Astrocyte (in vitro differentiated cells and primary cell): Measurements from ENCODE around the gene EIF3F. TPM values are rescaled to one million over a fixed set of nuclear protein-coding genes. Genes with fewer than 3 reads are reported as not detected.

Experiments used
- DNase-seq: peaks from one replicate; pipeline ENCODE4 v3.0.0-alpha.2; 2010; ENCODE audit warnings: low read depth
- FAIRE-seq: peaks from 2 replicates; lab custom pipeline; 2011; peaks lifted over from hg19 to GRCh38; lab: Jason Lieb, UNC
- H2AFZ ChIP-seq: 2 replicates; pipeline ENCODE4 v1.6.0; 2012; ENCODE audit warnings: low read depth, low read length, inconsistent platforms
- H3K27ac ChIP-seq: 2 replicates; pipeline ENCODE4 v1.5.1; 2011; ENCODE audit warnings: low read depth, low read length, inconsistent platforms
- H3K27me3 ChIP-seq: 2 replicates; pipeline ENCODE4 v1.6.0; 2011; ENCODE audit warnings: low read length, inconsistent platforms; ENCODE audit not compliant: insufficient read depth
- H3K36me3 ChIP-seq: 2 replicates; pipeline ENCODE4 v1.5.1; 2011; ENCODE audit warnings: low read length, inconsistent platforms; ENCODE audit not compliant: insufficient read depth
- H3K4me1 ChIP-seq: 2 replicates; pipeline ENCODE4 v1.5.1; 2011; ENCODE audit warnings: low read length, inconsistent platforms; ENCODE audit not compliant: insufficient read depth
- H3K4me2 ChIP-seq: 2 replicates; pipeline ENCODE4 v1.6.0; 2012; ENCODE audit warnings: low read length, inconsistent platforms
- H3K4me3 ChIP-seq: 2 replicates; pipeline ENCODE4 v1.5.1; 2011; ENCODE audit warnings: low read depth, mild to moderate bottlenecking, low read length, inconsistent platforms; ENCODE audit not compliant: insufficient read depth
- H3K79me2 ChIP-seq: 2 replicates; pipeline ENCODE4 v1.6.0; 2012; ENCODE audit warnings: mild to moderate bottlenecking, low read length, inconsistent platforms; ENCODE audit not compliant: insufficient read depth
- H3K9ac ChIP-seq: 2 replicates; pipeline ENCODE4 v1.6.0; 2012; ENCODE audit warnings: mild to moderate bottlenecking, low read length, inconsistent platforms
- H3K9me3 ChIP-seq: 2 replicates; pipeline ENCODE4 v1.5.1; 2012; ENCODE audit warnings: low read depth, mild to moderate bottlenecking, low read length, inconsistent platforms; ENCODE audit not compliant: insufficient read depth
- H4K20me1 ChIP-seq: 2 replicates; pipeline ENCODE4 v1.6.0; 2012; ENCODE audit warnings: low read length, inconsistent platforms; ENCODE audit not compliant: insufficient read depth
- H3K27ac Mint-ChIP-seq: one replicate; pipeline ENCODE4 v1.8.0; 2021; ENCODE audit warnings: mild to moderate bottlenecking, mixed read lengths; ENCODE audit not compliant: unreplicated experiment
- H3K27me3 Mint-ChIP-seq: one replicate; pipeline ENCODE4 v1.8.0; 2021; ENCODE audit warnings: low read depth, mixed read lengths; ENCODE audit not compliant: unreplicated experiment
- H3K36me3 Mint-ChIP-seq: one replicate; pipeline ENCODE4 v1.8.0; 2021; ENCODE audit warnings: low read depth, mixed read lengths; ENCODE audit not compliant: unreplicated experiment
- H3K4me1 Mint-ChIP-seq: one replicate; pipeline ENCODE4 v1.8.0; 2021; ENCODE audit warnings: low read depth, mixed read lengths; ENCODE audit not compliant: unreplicated experiment
- H3K4me3 Mint-ChIP-seq: one replicate; pipeline ENCODE4 v1.8.0; 2021; ENCODE audit warnings: mild to moderate bottlenecking, moderate library complexity, mixed read lengths; ENCODE audit not compliant: unreplicated experiment
- H3K9me3 Mint-ChIP-seq: one replicate; pipeline ENCODE4 v1.8.0; 2021; ENCODE audit warnings: mild to moderate bottlenecking, mixed read lengths; ENCODE audit not compliant: unreplicated experiment
- EZH2 ChIP-seq: IDR thresholded peaks from 2 replicates; pipeline ENCODE4 v1.6.1; 2012; ENCODE audit warnings: mild to moderate bottlenecking, low read length, inconsistent platforms; ENCODE audit not compliant: insufficient read depth
- total RNA-seq: library from RNA; stranded (reverse); gene quantifications from 2 replicates; pipeline ENCODE4 v1.2.1, GENCODE V29; 2021
- TF ChIP-seq, protein P1 (sequence below): IDR thresholded peaks from 2 replicates; pipeline ENCODE4 v1.5.1; 2011; ENCODE audit warnings: low read depth, mild to moderate bottlenecking, inconsistent platforms, low read length, moderate library complexity; ENCODE audit not compliant: insufficient read depth

EIF3F gene
- total RNA-seq, 1 donor from 2014 or later: 260 TPM

DNA sequence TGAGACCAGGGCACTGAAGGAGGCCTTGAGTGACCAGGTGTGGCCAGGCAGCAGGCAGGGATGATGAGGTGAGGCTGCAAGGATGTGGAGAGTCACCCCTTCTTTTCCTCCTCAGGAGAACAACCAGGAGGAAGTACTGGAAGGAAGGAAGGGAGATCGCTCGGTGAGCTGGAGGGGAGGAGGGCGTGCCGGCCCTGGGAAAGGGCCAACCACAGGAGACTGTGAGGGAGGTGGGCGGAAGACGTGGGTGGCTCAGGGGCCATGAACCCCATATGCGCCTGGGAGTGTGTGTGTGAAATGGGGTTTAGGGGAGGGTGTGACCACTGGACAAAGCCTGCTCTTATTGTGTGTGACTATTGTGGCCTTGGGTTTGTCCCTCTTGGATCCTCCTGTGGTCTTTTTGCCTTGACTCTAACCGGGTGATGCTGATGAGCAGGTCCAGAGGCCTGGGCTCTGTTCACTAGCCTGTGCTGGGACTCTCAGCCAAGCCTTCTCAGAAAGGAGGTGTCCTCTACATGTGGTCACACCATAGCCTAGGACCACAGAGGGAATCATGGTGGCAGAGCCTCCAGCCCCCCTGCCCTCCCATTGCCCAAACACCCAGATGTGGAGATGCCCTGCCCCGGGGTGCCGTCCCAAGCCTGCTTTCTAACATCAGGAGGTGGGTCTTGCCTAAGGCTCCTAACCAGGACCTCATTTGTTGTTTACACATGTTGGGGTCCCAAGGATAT is 52.6 kb downstream of the EIF3F start:
- Histone ChIP-seq H4K20me1 (no peaks in the 10 kb centered on the region), H3K9ac (no peak overlapping the region), H2AFZ (no peak overlapping the region), H3K4me3 (no peak overlapping the region), H3K27ac (no peak overlapping the region), H3K79me2 (no peaks in the 10 kb centered on the region), H3K9me3 (no peaks in the 10 kb centered on the region), H3K27me3 (peaks cover 12% of the 10 kb centered on the region), H3K4me1 (no peaks in the 10 kb centered on the region), H3K4me2 (no peak overlapping the region), H3K36me3 (no peaks in the 10 kb centered on the region)
- peaks cover 5% of the 10 kb centered on the region for H3K9me3 Mint-ChIP-seq
- H3K27me3 Mint-ChIP-seq: peaks cover 56% of the 10 kb centered on the region
- H3K27ac Mint-ChIP-seq: no peak overlapping the region
- no peak for DNase-seq
- no peak for FAIRE-seq
- H3K4me3 Mint-ChIP-seq: no peak overlapping the region
- no peaks in the 10 kb centered on the region for H3K4me1 Mint-ChIP-seq
- H3K36me3 Mint-ChIP-seq: peaks cover 4% of the 10 kb centered on the region
- TF ChIP-seq EZH2: no peak
- TF ChIP-seq, protein P1, sequence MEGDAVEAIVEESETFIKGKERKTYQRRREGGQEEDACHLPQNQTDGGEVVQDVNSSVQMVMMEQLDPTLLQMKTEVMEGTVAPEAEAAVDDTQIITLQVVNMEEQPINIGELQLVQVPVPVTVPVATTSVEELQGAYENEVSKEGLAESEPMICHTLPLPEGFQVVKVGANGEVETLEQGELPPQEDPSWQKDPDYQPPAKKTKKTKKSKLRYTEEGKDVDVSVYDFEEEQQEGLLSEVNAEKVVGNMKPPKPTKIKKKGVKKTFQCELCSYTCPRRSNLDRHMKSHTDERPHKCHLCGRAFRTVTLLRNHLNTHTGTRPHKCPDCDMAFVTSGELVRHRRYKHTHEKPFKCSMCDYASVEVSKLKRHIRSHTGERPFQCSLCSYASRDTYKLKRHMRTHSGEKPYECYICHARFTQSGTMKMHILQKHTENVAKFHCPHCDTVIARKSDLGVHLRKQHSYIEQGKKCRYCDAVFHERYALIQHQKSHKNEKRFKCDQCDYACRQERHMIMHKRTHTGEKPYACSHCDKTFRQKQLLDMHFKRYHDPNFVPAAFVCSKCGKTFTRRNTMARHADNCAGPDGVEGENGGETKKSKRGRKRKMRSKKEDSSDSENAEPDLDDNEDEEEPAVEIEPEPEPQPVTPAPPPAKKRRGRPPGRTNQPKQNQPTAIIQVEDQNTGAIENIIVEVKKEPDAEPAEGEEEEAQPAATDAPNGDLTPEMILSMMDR: no peak

DNA sequence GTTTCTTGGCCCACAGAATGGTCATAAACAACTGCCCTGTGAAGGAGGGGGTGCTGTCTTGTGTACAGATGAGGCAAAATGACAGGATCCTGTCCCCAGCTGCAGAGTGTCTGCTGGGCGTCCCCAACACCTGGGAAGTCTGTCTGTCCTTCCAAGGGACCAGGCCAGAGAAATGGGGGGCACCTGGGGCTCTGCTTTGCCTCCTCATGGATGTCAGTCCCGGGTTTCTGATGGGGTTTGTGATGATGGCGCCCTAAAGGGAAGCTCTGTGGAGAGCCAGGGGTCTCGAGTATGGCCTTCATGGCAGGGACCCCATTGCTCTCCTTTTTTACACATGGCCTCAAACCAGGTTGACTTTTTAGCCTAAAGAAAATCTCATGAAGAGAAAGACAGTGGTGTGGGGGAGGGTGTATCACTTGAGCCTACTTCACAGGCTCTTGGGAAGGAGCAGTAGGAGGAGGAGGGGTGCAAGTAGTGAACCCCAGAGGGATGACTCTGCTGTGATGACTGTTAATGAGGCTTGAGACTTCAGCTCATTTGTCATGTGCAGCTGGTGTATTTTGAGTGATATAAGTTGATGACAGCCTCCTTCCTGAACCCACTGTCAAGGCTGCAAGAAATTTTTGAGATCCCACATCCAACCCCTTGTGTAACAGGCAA is 53.3 kb downstream of the EIF3F start:
- no peaks in the 10 kb centered on the region for H3K9me3 ChIP-seq
- no peaks in the 10 kb centered on the region for H3K4me1 Mint-ChIP-seq
- FAIRE-seq (no peak), DNase-seq (no peak)
- H3K9me3 Mint-ChIP-seq: peaks cover 5% of the 10 kb centered on the region
- H3K4me3 Mint-ChIP-seq: no peak overlapping the region
- peaks cover 59% of the 10 kb centered on the region for H3K27me3 Mint-ChIP-seq
- H3K27me3 ChIP-seq: peaks cover 16% of the 10 kb centered on the region
- H3K36me3 Mint-ChIP-seq: peaks cover 4% of the 10 kb centered on the region
- H3K4me2 ChIP-seq: no peak overlapping the region
- no peaks in the 10 kb centered on the region for H3K4me1 ChIP-seq
- no peak overlapping the region for H3K27ac ChIP-seq
- H3K9ac ChIP-seq: no peak overlapping the region
- TF ChIP-seq EZH2: no peak
- TF ChIP-seq, protein P1: no peak
- no peaks in the 10 kb centered on the region for H3K36me3 ChIP-seq
- no peaks in the 10 kb centered on the region for H4K20me1 ChIP-seq
- H3K79me2 ChIP-seq: no peaks in the 10 kb centered on the region
- H2AFZ ChIP-seq: no peak overlapping the region
- H3K27ac Mint-ChIP-seq: no peak overlapping the region
- no peak overlapping the region for H3K4me3 ChIP-seq

DNA sequence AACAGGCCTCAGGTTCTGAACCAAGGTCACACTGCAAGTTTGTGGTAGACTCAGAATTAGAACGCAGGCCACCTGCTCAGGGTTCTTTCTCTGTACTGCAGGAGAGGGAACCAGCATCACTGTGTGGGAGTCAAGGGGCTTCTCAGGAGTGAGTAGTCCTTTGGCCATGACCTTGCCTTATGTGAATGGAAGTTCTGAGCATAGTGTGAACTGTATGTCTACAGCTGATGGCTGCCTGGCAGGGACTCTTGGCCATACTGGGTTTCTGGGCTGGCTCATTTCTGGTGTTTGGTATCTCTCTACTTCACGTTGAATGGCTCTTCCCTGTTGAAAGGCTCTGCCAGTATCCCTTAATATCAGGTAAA is 53.8 kb downstream of the EIF3F start:
- H3K27me3 Mint-ChIP-seq: peaks cover 55% of the 10 kb centered on the region
- Histone ChIP-seq H3K4me3 (no peak overlapping the region), H3K9ac (no peak overlapping the region), H3K27me3 (peaks cover 20% of the 10 kb centered on the region), H3K4me1 (no peaks in the 10 kb centered on the region), H3K27ac (no peak overlapping the region), H3K4me2 (no peak overlapping the region), H4K20me1 (no peaks in the 10 kb centered on the region), H3K36me3 (no peaks in the 10 kb centered on the region), H3K79me2 (no peaks in the 10 kb centered on the region), H2AFZ (no peak overlapping the region), H3K9me3 (no peaks in the 10 kb centered on the region)
- no peaks in the 10 kb centered on the region for H3K4me1 Mint-ChIP-seq
- DNase-seq: no peak
- H3K9me3 Mint-ChIP-seq: peaks cover 5% of the 10 kb centered on the region
- FAIRE-seq: no peak
- peaks cover 4% of the 10 kb centered on the region for H3K36me3 Mint-ChIP-seq
- no peak for TF ChIP-seq EZH2
- TF ChIP-seq, protein P1: no peak
- no peak overlapping the region for H3K27ac Mint-ChIP-seq
- H3K4me3 Mint-ChIP-seq: no peak overlapping the region
